Fibroblast of upper back skin (primary cell): Measurements from ENCODE around the gene DNAH9.

Source experiments
- DNase-seq: peaks from one replicate; pipeline ENCODE4 v3.0.0-alpha.2; 2013

DNAH9 gene

GRCh38 chr17:11690681-11691080, 92.4 kb downstream of the DNAH9 start:
- DNase-seq, result no peak

DNA sequence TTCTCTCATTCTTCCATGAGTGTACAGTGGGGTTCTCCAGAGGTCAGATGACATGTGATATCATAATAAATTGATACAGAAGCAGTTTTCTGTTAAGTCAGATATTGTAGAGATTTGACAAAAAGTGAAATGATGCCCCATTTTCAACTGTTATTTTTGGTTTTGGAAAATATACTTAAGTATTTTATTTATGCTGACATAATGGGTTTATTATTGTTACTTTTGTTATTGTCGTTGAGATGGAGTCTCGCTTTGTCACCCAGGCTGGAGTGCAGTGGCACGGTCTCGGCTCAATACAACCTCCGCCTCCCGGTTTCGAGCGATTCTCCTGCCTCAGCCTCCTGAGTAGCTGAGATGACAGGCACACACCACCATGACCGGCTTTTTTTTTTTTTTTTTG, 94.4 kb downstream of the DNAH9 start:
- DNase-seq, result no peak

- no peak for DNase-seq
Measured at GRCh38 chr17:11693284-11693683, 95.0 kb downstream of the DNAH9 start.

DNA sequence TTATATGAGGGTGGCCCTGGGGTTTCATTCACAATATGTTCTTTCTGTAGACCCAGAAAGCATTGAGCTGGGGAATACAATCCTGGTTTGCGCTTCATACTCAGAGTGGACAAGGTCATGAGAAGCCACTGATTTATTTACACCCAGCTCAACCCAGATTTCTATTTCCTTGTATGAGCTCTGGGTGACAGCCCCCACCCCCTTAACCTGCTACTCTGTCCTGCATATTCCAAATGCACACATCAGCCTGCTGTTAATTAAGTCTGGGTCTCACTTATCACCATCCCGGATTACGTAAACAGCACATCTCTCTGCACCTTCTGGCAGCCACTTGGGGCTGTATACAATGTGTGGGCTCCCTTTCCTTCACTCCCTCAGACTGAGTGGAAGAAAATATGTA, 102.4 kb downstream of the DNAH9 start:
- no peak for DNase-seq

GRCh38 chr17:11701911-11702310, 103.6 kb downstream of the DNAH9 start:
- no peak for DNase-seq

GRCh38 chr17:11704041-11704440, 105.8 kb downstream of the DNAH9 start:
- DNase-seq, result no peak

DNA sequence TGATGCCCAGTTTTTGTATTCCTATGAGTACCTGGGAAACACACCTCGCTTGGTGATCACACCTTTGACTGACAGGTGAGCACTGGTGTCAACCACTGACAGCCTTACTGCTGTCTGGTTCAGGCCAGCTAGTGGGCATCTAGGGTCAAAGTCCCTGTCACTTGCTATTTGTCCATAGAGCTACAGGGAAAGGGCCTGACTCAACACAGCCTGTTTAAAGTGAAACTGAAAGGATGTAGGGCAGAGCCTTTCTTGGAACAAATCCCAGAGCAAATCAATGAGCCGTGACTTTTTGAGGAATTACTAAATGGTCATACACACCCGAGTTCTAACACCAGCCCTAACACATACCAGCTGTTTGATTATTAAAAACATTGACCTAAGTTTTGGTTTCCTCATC, 106.8 kb downstream of the DNAH9 start:
- DNase-seq, result no peak

- no peak for DNase-seq
Measured at GRCh38 chr17:11707586-11707985, 109.3 kb downstream of the DNAH9 start.

- no peak for DNase-seq
Measured at GRCh38 chr17:11712456-11712855, 114.2 kb downstream of the DNAH9 start.

DNA sequence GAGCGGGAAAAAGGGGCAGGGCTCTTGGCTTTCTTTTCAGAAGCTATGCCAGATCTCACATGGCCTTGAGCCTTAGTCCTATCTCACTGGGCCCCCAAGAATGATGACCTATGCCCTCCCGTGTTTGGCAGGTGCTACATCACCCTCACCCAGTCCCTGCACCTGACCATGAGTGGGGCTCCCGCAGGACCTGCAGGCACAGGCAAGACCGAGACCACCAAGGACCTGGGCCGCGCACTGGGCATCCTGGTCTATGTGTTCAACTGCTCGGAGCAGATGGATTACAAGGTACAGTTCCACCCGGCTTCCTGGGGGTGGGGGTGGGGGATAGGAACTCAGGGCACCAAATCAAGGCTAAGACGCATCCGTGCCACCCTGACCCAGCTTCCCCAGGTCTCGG, 120.9 kb downstream of the DNAH9 start:
- no peak for DNase-seq

DNA sequence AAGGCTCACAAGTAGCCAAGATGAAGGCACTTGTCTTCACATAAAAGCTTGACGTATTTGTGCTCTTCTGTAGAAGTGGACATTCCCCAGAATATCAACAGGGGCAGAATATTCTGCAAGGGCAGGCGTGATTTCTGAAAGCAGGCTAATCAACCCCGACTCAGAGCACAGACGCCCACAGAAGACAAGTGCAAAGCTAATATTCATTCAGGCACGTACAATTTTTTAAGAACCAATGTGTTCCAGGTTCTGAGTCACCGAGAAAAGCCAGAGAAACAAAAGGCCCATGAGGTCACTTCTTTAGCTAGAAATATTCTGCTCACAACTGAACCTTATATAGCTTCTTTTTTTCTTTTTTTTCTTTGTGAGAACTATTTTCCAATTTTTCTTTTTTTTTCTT, 121.6 kb downstream of the DNAH9 start:
- DNase-seq, result no peak

GRCh38 chr17:11720816-11721215, 122.5 kb downstream of the DNAH9 start:
- no peak for DNase-seq

GRCh38 chr17:11730747-11731146, 132.5 kb downstream of the DNAH9 start:
- DNase-seq, result no peak

GRCh38 chr17:11736613-11737312, 138.5 kb downstream of the DNAH9 start:
- no peak for DNase-seq

- no peak for DNase-seq
Measured at GRCh38 chr17:11737313-11737679, 139.0 kb downstream of the DNAH9 start.

DNA sequence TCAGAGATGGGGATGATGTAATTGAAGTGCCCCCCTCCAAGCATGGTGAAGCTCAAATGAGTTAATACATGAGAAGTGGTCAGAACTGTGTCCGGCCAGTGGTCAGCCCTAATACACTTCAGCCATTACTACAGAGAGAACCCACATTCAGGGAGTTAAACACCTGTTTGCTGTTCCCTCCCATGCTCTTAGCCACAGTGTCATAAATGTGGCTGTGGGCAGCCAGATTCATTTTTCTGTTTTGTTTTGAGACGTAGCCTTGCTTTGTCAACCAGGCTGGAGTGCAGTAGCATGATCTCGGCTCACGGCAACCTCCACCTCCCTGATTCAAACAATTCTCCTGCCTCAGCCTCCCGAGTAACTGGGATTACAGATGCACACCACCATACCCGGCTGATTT, 139.9 kb downstream of the DNAH9 start:
- no peak for DNase-seq

DNA sequence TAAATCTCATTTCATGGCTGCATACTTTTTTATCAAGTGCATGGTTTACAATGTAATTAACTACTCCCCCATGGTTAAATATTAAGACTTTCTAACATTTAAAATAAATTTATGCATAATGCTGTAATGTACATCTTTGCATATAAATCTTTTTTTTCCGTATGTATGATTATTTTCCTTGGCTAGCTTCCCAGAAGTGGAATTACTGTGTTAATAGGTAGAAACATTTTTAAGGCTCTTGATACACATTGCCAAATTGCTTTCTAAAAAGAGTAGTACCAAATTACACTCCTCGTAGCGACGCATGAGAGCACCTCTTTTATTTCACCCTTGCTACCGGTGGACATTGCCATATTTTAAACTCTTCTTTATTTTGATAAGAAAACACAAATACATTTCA, 141.1 kb downstream of the DNAH9 start:
- no peak for DNase-seq

- no peak for DNase-seq
Measured at GRCh38 chr17:11739848-11740247, 141.6 kb downstream of the DNAH9 start.

DNA sequence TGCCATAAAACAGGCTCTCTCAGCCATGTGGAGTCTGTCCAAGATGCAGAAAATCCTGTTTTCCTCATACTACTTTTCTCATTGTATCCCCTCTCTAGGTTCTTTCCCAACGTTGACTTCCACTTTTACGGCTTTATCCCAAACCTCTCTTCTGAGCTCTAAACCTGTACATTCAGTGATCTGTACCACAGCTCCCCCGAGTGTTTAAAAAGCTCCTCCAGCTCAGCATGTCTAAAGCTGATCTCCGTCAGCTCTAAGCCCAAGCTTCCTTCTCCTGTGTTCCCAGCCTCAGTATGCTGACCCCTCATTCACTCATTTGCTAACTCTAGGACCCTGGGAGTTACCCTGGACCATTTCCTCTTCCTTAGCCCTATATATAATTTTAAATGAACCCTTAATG, 144.6 kb downstream of the DNAH9 start:
- no peak for DNase-seq

GRCh38 chr17:11744696-11745095, 146.4 kb downstream of the DNAH9 start:
- no peak for DNase-seq

DNA sequence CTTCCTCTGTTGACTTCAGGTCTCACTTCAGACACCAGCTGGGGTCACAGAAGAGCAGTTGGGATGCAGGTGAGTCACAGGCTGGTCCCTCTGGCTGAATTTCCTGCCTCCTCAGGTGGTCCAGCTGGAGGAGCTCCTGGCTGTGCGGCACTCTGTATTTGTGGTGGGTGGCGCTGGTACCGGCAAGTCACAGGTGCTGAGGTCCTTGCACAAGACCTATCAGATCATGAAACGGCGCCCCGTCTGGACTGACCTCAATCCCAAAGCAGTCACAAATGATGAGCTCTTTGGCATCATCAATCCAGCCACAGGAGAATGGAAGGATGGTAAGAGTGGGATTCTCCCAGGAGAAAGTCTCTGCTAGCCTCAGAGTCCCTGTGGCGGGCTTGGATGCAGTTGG, 149.2 kb downstream of the DNAH9 start:
- DNase-seq, result no peak

DNA sequence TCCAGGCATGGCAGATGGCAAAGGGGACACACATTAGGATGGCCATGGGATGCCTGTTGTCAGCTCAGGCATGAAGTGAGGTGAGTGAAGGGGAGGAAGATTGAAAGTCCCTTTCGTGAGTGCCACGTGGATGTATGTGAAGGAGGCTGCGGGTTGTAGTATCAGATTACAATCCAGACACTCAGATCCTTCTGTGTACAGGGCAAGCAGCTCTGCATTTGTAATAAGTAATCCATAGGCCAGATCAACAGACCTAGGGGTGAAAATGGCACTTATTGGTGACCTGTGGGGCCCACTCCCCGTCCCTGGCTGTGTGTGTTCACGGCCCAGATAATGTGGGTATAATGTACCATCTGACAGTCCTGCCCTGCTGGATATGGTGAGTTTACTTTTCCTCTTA, 159.5 kb downstream of the DNAH9 start:
- DNase-seq, result no peak

- no peak for DNase-seq
Measured at GRCh38 chr17:11768106-11768505, 169.8 kb downstream of the DNAH9 start.

DNA sequence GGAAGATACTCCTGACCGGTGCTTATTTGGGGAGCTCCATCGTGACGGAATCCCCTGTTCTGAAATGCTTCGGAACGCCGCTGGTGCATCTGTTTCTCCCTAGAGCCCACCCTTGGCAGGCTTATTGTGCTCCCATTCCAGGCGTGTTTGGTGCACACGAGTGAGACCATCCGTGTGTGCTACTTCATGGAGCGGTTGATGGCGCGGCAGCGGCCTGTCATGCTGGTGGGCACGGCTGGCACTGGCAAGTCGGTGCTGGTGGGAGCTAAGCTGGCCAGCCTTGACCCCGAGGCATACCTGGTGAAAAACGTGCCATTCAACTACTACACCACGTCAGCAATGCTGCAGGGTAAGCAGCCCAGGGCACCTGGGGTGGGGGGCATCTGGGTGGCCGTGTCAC, 170.7 kb downstream of the DNAH9 start:
- DNase-seq, result no peak

DNA sequence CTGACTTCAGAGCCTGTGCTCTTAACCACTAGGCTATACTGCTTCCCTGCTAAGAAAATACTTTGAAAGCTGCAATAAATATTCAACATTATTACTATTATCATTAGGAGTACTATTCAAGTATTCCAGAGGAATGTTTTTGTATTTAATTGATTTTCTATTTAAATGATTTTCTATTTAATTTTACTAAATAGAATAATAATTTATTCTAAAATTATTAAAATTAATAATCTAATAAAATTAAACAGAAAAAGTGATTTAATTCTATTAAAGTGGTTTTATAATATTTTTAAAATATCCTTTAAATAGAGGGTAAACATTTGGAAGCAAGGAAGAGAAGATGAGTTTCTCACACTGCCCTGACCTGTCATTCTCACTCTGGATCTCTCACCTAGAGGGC, 173.8 kb downstream of the DNAH9 start:
- no peak for DNase-seq

DNA sequence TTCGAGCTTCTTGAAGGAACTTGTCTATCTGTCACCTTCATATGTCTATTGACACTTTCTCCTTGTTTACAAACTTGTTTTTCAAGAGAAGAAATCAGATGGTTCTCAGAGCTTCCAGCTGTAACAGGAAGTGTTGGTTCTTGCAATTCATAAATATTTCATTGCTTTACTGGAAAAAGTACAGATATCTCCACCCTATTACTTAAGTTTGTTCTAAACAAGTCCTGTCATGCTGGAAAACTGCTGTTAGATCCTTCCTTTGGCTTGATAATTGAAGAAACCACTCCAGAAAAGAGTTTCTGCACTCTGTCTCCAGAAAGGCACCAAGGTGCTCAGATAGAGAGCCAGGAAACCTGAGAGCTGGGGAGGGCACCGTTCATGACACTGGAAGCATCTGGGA, 181.6 kb downstream of the DNAH9 start:
- DNase-seq, result no peak
